ENCODE measurements around the gene SETD5.

Gene SETD5

DNA sequence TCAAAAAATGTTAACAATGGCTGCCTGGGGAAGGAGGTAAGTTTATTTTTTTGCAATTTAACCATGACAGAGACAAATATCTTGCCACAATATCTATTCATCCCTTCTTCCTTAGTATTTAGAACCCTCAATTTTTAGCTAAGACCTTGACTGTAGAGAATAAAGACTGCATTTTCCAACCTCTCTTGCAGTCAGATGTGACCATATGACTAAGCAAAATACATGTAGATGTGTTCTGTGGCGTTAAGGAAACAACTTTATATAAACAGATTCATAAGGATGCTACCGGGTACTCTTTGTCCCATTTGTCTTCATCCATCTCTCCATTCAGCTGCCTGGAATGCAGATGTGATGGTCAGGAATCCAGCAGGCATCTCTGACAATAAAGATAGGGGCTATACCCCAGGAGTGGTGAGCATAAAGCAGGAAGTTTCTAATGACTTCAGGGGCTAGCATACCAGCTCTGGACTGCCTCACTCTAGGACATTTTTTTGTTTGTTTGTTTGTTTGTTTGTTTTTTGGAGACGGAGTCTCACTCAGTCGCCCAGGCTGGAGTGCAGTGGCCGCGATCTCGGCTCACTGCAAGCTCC lies 115.1 kb downstream of the SETD5 start:
- TF ChIP-seq, protein P1, sequence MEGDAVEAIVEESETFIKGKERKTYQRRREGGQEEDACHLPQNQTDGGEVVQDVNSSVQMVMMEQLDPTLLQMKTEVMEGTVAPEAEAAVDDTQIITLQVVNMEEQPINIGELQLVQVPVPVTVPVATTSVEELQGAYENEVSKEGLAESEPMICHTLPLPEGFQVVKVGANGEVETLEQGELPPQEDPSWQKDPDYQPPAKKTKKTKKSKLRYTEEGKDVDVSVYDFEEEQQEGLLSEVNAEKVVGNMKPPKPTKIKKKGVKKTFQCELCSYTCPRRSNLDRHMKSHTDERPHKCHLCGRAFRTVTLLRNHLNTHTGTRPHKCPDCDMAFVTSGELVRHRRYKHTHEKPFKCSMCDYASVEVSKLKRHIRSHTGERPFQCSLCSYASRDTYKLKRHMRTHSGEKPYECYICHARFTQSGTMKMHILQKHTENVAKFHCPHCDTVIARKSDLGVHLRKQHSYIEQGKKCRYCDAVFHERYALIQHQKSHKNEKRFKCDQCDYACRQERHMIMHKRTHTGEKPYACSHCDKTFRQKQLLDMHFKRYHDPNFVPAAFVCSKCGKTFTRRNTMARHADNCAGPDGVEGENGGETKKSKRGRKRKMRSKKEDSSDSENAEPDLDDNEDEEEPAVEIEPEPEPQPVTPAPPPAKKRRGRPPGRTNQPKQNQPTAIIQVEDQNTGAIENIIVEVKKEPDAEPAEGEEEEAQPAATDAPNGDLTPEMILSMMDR (IDR thresholded peaks at IDR 0.05; ENCODE audit: insufficient read depth, low read length, poor library complexity, severe bottlenecking) = no peak
- no peak overlapping the region for H3K4me3 ChIP-seq (replicated peaks; ENCODE audit: low read depth, low read length)
- no peaks in the 10 kb centered on the region for H3K36me3 ChIP-seq (ENCODE audit: control insufficient read depth, insufficient read depth, low read length)

DNA sequence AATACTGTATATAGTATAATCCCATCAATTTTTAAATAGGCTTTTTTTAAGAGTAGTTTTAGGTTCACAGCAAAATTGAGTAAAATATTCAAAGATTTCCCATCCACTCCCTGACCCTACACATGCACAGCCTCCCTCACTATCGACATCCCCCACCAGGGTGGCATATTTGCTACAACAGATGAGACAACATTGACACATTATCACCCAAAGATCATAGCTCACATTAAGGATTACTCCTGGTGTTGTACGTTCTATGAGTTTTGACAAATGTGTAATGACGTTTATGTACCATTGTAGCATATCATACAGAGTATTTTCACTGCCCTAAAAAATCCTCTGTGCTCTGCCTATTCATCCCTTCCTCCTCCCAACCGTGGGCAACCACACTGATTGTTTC lies 116.9 kb downstream of the SETD5 start:
- TF ChIP-seq, protein P1 (IDR thresholded peaks at IDR 0.05; ENCODE audit: insufficient read depth, low read length, poor library complexity, severe bottlenecking) = no peak
- DNase-seq (ENCODE audit: extremely low read depth, insufficient read length) = no peak
- Histone ChIP-seq H3K4me3 (replicated peaks; ENCODE audit: low read depth, low read length) (no peak overlapping the region), H3K36me3 (ENCODE audit: control insufficient read depth, insufficient read depth, low read length) (no peaks in the 10 kb centered on the region), H3K27me3 (replicated peaks; ENCODE audit: control insufficient read depth, insufficient read depth, low read length) (no peaks in the 10 kb centered on the region)

More for the DNA sequence above, 115.1 kb downstream of the SETD5 start:
- DNase-seq (ENCODE audit: extremely low read depth, insufficient read length) = no peak
- H3K27me3 ChIP-seq (replicated peaks; ENCODE audit: control insufficient read depth, insufficient read depth, low read length) = no peaks in the 10 kb centered on the region; the same call in 1 of the 2 replicates

DNA sequence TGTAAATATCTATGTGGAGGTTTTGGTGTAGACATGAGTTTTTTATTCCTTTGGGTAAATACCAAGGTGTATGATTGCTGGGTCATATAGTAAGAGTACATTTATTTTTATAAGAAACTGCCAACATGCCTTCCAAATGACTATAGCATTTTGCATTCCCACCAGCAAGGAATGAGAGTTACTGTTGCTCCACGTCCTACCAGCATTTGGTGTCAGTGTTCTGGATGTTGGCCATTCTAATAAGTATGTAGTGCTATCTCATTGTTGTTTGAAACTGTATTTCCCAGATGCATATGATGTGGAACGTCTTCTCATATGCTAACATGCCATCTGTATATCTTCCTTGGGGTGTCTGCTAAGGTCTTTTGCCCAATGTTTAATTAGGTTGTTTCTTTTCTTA lies 117.5 kb downstream of the SETD5 start:
- TF ChIP-seq, protein P1 (IDR thresholded peaks at IDR 0.05; ENCODE audit: insufficient read depth, low read length, poor library complexity, severe bottlenecking) = no peak
- no peaks in the 10 kb centered on the region for H3K27me3 ChIP-seq (replicated peaks; ENCODE audit: control insufficient read depth, insufficient read depth, low read length)

DNA sequence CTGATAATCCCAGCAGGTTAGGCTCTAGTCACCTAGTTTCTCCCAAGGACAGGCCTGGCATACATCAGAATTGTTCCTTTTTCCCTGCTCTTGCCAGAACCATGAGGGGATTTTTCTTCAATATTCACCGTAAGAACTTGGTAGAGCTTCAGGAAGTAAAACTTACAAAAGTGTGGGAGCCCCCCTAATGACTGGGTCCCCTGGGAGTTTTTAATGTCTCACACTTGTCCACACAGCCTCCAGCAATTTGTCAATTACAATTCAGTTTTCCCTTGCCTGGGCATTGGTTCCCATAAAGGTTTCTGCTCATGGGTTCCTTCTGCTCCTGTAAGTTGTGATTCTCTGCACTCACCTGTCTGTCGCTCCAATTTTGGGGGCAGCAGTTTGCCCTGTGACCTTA lies 127.7 kb downstream of the SETD5 start:
- no peaks in the 10 kb centered on the region; the same call in 1 of the 2 replicates for H3K27me3 ChIP-seq (replicated peaks; ENCODE audit: control insufficient read depth, insufficient read depth, low read length)
- H3K4me3 ChIP-seq (replicated peaks; ENCODE audit: low read depth, low read length) = no peak overlapping the region
- TF ChIP-seq, protein P1 (IDR thresholded peaks at IDR 0.05; ENCODE audit: insufficient read depth, low read length, poor library complexity, severe bottlenecking) = no peak
- no peak for DNase-seq (ENCODE audit: extremely low read depth, insufficient read length)
- no peaks in the 10 kb centered on the region for H3K36me3 ChIP-seq (ENCODE audit: control insufficient read depth, insufficient read depth, low read length)

More for the DNA sequence above, 117.5 kb downstream of the SETD5 start:
- Histone ChIP-seq H3K4me3 (replicated peaks; ENCODE audit: low read depth, low read length) (no peak overlapping the region), H3K36me3 (ENCODE audit: control insufficient read depth, insufficient read depth, low read length) (no peaks in the 10 kb centered on the region)
- DNase-seq (ENCODE audit: extremely low read depth, insufficient read length) = no peak

Measured in GM06990 (cell line).